DMS53 treated with DMSO at 0.1 percent for 48 hours (cell line): ENCODE data around the gene DPEP2NB.

Experiments used
- DNase-seq: peaks from one replicate; lab custom pipeline; 2025; ENCODE audit not compliant: unreplicated experiment; lab: John Stamatoyannopoulos, UW

DPEP2NB gene

GRCh38 chr16:67964477-67965131, 51.1 kb downstream of the DPEP2NB start:
- DNase-seq, result no peak

- no peak for DNase-seq
Measured at GRCh38 chr16:67963662-67964321, 51.9 kb downstream of the DPEP2NB start.
